Iris pigment epithelial cell (primary cell): ENCODE data around the gene SF3B6.
"Not testable (repeated sequence)": the region's sequence is repeated elsewhere in the genome, so short reads cannot be mapped to it uniquely, and the experiment has no call there.

Source experiments
- DNase-seq: peaks from one replicate; pipeline ENCODE4 v3.0.0-alpha.2; 2011; ENCODE audit warnings: low read depth

SF3B6 gene

DNA sequence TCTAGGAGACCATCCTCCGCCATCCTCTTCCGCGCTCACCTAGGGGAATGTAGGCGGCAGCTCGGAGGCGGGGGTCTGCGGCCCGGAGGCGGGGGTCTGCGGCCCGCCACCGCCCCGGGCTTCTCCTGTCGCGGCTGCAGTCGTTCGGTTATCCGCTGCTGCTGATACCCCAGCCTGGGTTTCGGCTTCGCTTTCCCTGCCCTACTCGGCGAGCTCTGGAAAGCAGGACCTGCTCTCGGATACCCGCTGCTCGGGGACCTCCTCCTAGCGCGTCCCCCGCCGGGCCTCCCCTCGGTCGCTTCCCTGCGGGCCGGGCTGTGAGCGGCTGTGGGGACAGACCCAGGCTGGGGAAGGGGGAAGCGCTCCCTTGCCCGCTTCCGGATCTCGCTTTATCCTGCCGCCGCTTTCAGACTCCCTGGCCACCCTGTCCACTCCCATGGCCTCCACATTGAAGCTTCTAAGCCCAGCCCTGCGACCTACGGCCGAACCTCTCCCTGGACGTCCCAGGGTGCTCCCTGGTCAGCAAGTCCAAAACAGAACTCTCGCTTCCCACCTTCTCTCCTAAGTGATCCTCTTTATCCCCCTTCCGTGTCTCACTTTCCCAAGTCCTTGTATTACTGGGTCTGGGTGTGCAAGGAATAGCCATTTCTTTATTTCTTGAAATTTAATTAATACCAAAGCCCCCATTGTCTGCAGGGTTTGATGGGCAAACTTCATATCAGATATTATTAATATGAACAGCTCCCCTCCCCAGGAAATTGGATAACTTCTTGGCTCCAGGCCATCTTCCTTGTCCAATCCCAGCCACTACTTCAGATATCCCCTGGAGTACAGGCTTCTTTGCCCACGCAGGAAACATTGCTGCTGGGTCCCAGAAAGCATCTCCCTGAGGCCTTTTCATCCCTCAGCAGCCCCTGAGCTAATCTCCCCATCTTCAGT is 25.8 kb downstream of the SF3B6 start:
- peak; percentile 19 for DNase-seq

DNA sequence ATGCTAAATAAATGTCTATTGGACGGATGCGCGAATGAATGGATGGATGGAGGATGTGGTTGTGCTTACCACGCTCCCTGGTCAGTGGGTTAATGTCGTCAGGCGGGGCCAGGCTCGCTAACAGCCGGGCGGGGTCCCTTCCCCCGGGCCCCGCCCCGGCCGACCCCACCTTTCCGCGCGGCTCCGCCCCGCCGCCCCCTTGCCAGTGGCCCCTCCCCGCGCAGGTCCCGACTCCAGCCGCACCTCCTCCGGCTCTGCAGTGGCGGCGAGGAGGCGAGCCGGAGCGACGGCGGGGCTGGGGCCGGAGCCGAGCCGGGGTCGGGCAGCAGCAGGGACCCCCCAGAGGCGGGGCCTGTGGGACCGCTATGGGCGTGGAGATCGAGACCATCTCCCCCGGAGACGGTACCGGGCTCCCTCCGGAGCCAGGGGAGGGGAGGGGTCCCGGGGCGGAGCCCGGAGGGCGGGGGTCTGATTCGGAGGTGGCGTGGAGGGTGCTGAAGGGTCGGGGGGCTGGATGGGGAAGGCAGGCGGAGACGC is 26.6 kb downstream of the SF3B6 start, which contains the start of gene FKBP1B:
TSS of gene FKBP1B (plus strand) at position 257 of the 537 bp plus-strand sequence. CDS start at position 366, 109 bp downstream.
- peak; percentile 54 for DNase-seq

- no peak for DNase-seq
Measured at GRCh38 chr2:24048769-24049484, 27.2 kb downstream of the SF3B6 start.

GRCh38 chr2:24047703-24048033 is 28.5 kb downstream of the SF3B6 start:
- no peak for DNase-seq

DNA sequence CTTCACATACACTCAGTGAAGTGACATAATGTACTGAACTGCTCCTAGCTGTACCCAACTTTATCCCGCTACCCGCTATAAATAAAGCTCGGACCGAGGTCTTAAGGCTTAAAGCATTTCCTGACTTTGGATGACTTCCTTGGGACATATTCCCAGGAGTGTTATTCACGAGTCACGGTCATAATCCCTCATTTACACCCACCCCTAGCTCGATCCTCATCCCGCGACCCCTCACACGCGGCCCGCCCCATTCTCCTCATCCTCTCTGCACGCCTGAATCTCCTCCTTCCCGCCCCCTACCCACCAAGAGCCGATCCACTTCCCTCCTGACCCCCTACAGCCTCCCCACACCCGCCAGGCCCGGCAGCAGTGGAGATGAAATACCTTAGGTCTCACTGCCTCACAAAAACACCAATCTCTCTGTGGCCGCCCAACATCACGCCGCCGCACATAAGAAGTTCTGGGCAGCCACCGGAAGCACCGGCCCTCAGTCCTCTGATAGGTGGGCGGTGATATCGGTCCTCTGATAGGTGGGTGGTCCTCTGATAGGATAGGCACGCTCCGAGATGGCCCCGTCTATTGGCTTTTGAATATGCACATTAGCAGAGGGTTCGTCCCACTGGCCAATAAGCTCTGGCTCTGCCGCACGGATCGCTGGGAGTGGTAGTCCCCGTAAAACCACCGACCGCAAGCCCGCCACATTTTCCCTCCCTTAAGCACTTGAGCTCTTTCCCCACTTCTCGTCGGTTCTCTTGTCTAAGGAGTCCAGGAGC is 29.0 kb downstream of the SF3B6 start, which contains the start of gene WDCP:
TSS of gene WDCP (minus strand) at position 462 of the 773 bp plus-strand sequence. CDS start 7,897 bp downstream, outside the sequence.
- peak; percentile 100 for DNase-seq

DNA sequence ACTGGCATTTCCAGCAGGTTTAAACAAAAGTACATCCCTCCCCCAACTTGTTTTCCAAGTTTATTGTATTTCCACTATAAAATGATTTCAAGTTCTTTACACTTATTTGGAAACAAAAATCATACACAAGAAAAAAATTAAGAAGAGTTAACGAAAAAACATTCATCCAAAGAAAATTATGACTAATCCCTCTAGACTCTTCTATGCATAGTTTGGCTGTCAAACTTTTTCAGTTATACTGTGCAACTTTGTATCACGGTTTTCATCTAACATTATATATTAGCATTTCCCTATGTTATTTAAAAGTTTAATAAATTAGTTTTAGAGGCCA is 29.6 kb downstream of the SF3B6 start:
- DNase-seq = no peak

DNA sequence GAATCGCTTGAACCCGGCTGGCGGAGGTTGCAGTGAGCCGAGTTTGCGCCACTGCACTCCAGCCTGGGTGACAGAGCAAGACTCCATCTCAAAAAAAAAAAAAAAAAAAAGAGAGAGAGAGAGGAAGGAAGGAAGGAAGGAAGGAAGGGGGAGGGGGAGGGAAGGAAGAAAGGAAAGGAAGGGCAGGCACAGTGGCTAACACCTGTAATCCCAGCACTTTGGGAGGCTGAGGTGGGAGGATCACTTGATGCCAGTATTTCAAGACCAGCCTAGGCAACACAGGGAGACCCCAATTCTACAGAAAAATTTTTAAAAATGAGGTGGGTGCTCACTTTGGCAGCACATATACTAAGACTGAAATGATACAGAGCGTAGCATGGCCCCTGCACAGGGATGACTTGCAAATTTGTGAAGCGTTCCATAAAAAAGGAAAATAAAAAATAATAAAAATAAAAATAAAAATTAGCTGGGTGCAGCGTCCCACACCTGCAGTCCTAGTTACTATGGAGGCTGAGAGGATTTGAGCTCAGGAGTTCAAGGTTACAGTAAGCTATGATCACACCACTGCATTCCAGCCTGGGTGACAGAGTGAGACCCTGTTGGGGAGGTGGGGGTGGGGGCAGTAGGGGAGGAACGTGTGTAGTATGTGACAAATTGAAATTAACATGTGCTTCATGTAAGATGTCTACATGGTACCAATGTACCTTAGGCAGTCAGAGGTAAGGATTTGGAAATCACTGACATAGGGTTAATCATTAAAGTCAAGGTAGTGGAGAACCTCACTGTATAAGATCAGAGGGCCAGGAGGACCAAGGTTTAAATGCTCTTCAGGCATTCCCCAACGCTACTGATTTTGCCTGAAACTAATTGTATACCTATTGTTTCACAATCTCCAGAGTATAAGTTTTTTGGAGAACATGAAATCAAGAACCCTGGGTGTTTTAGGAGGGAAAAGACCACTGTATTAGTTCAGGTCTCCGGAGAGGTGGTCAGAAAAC is 30.3 kb downstream of the SF3B6 start:
- no peak for DNase-seq

- not testable (repeated sequence) for DNase-seq
Measured at GRCh38 chr2:24043133-24043532, 33.0 kb downstream of the SF3B6 start.

DNA sequence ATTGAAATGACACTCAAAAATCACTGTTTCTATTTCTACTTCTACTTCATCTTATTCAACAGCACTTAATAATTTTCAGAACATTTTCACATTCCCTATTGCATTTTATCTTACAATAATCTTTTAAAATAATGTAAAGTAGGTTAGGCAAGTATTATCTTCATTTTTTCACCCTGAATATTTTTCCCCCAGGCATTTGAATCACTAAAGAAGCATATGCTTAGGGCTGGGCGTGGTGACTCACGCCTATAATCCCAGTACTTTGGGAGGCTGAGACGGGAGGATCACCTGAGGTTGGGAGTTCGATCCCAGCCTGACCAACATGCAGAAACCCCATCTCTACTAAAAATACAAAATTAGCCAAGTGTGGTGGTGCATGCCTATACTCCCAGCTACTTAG is 35.6 kb downstream of the SF3B6 start:
- no peak for DNase-seq

DNA sequence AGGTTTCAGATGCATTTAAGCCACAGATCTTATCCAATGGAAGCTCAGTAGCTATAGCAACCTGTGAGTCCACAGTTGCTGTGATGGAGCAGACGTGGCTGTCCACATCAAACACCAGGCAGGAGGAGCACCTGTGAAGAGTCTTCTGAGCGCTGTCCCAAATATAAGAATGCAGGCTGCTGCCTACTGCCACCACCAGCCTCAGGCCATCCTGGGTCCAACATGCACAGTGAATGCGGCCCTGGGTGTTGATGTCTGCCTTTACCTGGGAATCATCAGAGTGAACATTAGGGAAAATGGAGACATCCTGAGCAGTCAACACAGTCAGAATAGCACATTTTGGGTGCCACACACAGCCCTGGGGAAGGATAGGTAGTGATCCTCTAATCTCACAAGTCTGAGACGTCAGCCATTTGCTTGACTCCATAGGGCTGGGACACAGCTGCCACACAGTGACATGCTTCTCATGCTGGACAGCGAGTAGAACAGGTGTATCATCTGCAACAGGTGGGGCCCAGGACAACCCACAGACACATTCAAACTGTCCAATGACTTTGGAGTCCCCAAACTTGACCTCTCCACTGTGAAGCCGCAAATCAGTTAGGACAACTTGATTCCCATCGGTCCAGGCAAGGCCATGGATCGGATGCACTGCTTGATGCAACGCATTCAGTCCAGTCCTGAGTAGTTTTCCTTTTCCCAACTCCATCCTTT is 37.2 kb downstream of the SF3B6 start:
- no peak for DNase-seq

DNA sequence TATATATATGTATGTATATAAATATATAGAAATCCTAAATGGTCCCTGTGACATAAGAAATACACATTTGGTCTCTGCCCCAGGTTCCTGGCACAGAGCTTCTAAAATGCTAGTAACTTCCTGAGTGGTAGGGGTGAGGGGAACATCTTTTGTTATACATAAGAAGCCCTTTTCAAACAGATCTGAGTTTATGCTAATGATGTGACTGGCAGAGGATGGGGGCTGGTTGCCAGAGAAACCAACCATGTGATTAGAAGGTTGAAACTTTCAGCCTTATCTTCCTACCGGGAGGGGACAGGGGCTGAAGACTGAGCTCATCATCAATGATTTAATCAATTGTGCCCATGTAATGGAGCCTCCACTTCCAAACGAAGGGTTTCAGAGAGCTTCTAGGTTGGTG is 49.9 kb downstream of the SF3B6 start:
- no peak for DNase-seq

DNA sequence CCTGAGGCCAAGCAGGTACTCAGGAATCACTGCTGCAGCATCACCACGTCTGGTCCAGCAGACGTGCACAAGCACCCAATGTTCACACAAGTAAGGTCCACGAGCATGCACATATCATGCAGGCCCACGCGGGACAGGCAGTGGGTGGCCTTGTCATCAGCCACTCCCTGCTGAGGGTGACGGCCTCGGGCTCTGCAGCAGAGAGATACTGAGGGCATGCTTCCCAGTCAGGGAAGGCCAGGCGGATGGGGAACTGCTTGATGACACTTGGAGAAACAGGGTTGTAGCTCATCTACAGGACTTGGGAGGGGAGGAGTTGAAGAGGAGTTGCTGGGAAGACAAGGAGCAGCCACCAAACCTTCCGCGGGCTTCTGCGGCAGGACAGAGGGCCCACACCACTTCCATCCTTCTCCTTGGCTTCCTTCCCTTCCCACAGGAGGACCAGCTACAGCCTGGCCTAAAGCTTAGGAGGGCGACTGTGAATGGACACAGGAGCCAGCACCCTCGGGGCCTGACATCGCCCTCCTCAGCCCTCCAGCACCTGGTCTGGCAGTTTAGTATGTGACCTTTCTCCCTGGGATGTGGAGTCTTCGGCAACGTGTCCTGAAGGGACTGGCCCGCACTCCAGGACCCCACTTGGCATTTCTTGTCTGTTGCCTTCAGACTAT is 51.0 kb downstream of the SF3B6 start:
- no peak for DNase-seq

DNA sequence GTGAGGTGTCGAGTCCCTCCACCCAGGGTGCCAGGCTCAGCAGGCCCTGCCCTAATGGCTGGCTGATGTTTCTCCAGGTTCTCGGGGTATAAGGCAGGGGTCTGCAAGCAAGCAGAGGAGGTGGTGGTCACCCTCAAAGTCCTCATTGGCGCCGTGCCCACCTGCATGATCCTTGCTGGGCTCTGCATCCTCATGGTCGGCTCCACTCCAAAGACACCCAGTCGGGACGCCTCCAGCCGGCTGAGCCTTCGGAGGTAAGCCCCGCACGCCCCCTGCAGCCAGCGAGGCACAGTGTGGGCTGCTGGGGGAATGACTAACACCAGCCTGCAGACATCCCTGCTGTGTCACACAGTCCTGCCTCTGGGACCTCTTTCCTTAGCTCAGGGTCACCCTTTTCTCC is 52.1 kb downstream of the SF3B6 start:
- DNase-seq = peak; percentile 51

GRCh38 chr2:24022975-24023575 is 53.1 kb downstream of the SF3B6 start:
- no peak for DNase-seq

- DNase-seq = no peak
Measured at GRCh38 chr2:24022324-24022974, 53.7 kb downstream of the SF3B6 start.

- no peak for DNase-seq
Measured at GRCh38 chr2:24021122-24021998, 54.8 kb downstream of the SF3B6 start.

GRCh38 chr2:24020244-24020643 is 55.9 kb downstream of the SF3B6 start:
- DNase-seq = no peak

DNA sequence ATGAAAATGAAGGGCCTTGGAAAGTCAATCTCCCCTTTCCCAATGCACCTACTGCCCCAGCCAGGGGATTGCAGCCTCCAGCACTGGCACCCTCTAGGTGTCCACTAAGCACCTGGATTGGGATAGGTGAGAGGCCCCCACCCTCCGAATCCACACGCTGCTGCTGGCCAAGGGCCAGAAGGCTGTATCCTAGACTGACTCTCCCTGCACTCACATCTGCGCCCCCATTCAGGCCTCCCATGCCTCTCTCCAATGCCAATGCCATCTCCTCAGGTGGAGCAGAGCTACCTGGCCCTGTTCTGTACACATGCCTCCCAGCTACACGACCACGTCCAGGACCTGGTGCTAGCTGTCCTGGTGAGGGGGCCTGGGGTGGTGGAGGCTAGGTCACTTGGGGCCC is 56.4 kb downstream of the SF3B6 start:
- DNase-seq = no peak
